ENCODE data around the gene KDM1B.

Gene KDM1B

DNA sequence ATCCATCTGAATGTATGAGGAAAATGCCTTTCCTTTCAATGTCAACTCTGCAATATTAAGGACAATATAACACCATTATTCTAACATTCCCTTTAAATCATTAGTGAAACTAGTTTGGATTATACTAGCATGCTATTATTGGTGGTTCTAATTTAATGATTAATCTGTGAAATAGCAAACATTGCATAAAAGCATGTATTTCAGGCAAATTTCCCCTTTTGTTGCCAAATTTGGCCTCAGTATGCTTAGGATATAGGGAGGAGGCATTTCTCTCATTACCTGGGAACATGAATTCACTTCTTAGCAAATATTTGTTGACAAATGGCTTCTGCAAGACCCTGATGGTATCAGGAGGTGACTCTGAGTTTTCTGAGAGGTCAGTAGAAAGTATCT, 1.9 kb upstream of the KDM1B start:
- peaks cover 3% of the 10 kb centered on the region; the same call in 1 of the 2 replicates for H3K4me1 ChIP-seq (ENCODE audit: control insufficient read depth, insufficient read depth, low read length)
- no peak overlapping the region for H3K27ac ChIP-seq (ENCODE audit: extremely low read depth, low read depth, low read length)
- H3K4me3 ChIP-seq (ENCODE audit: low read depth, low read length), result no peak overlapping the region
- TF ChIP-seq ZNF292 (tag by site-specific recombination; IDR thresholded peaks at IDR 0.05; ENCODE audit: borderline replicate concordance, low read depth) (no peak), MEIS1 (CRISPR knock-in tag; IDR thresholded peaks at IDR 0.05; ENCODE audit: borderline replicate concordance) (no peak), ZNF571 (tag by site-specific recombination; IDR thresholded peaks at IDR 0.05) (no peak), ZNF37A (tag by site-specific recombination; IDR thresholded peaks at IDR 0.05) (no peak), ZNF555 (tag by site-specific recombination; conservative IDR thresholded peaks at IDR 0.05) (no peak), KLF16 (tag by site-specific recombination; IDR thresholded peaks at IDR 0.05) (no peak), ZNF324 (tag by site-specific recombination; IDR thresholded peaks at IDR 0.05) (no peak), ZNF747 (tag by site-specific recombination; IDR thresholded peaks at IDR 0.05) (no peak), ZNF221 (tag by site-specific recombination; IDR thresholded peaks at IDR 0.05; ENCODE audit: borderline replicate concordance) (no peak), ZNF624 (tag by site-specific recombination; IDR thresholded peaks at IDR 0.05) (no peak), KLF9 (tag by site-specific recombination; IDR thresholded peaks at IDR 0.05; ENCODE audit: low read depth) (no peak), MYNN (tag by site-specific recombination; IDR thresholded peaks at IDR 0.05; ENCODE audit: borderline replicate concordance) (no peak), ZNF311 (tag by site-specific recombination; IDR thresholded peaks at IDR 0.05; ENCODE audit: borderline replicate concordance) (no peak)
- ChIA-PET CTCF (interaction anchor here (1.0 kb wide), 1 partner anchor 1188 kb away, joined by 3 read pairs; no protein-coding TSS in a partner anchor), POLR2A (no interaction called here)
- peaks cover 0 to 2% of the 10 kb centered on the region in 2 experiments; a peak in 1 of 3 replicates for H3K36me3 ChIP-seq (ENCODE audit: control insufficient read depth in 2 of 2, insufficient read depth in 1 of 2, low read length in 2 of 2)
- H3K9me3 ChIP-seq (ENCODE audit: control insufficient read depth, insufficient read depth, low read depth, low read length), result no peaks in the 10 kb centered on the region

DNA sequence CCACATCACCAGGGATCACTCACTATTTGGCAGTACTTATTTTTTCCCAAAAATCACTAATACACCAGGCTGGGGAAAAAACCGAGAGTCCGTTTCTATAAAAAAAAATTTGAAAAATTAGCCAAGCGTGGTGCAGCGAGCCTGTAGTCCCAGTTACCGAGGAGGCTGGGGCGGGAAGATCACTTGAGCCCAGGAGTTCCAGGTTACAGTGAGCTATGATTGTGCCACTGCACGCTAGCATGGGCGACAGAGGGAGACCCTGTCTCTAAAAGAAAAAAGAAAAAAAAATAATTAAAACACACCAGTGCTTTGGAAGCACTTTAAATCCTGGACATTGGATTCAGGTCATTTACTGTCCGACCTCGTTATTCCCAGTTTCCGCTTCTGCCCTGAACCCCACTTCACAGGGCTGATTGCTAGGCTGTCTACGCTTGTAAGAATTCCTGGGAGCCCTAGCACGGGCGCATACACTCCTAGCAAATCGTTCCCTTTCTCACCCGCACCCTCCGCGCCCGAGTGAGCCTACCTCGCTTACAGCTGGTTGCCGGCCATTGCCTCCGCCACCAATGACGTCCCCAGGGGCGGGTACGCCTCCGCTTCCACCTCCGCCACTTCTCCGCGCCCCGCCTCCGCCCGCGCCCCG, 594 bp upstream of the KDM1B start, which contains the start of gene TPMT:
Gene TPMT, minus strand, starts transcription at position 571 of the 643 bp plus-strand sequence. CDS start 5,950 bp downstream, outside the sequence.
- Histone ChIP-seq H3K27ac (ENCODE audit: extremely low read depth, low read depth, low read length) (peak within 1 kb of the TSS; percentile 76), H3K4me1 (ENCODE audit: control insufficient read depth, insufficient read depth, low read length) (peaks cover 3% of the 10 kb centered on the region; the same call in 1 of the 2 replicates), H3K36me3 (ENCODE audit: control insufficient read depth in 2 of 2, insufficient read depth in 1 of 2, low read length in 2 of 2) (peaks cover 0 to 3% of the 10 kb centered on the region in 2 experiments; a peak in 1 of 3 replicates), H3K4me3 (ENCODE audit: low read depth, low read length) (peak within 1 kb of the TSS; percentile 93), H3K9me3 (ENCODE audit: control insufficient read depth, insufficient read depth, low read depth, low read length) (no peaks in the 10 kb centered on the region)
- POLR2A ChIA-PET, result interaction anchor here (0.7 to 0.8 kb wide), 3 partner anchors 13 to 232 kb away, joined by 3 read pairs; partner anchors contain the start of gene RNF144B
- CTCF ChIA-PET, result interaction anchor here (0.5 to 1.2 kb wide), 4 partner anchors 103 to 546 kb away, joined by 3 to 5 read pairs (median 4); no protein-coding TSS in a partner anchor
- TF ChIP-seq ZBTB10 (tag by site-specific recombination; IDR thresholded peaks at IDR 0.05) (peak; percentile 75; the same call in 1 of the 2 replicates), EGR2 (tag by site-specific recombination; IDR thresholded peaks at IDR 0.05; ENCODE audit: low read depth) (peak; percentile 96), ZNF362 (tag by site-specific recombination; IDR thresholded peaks at IDR 0.05) (peak; percentile 87; the same call in 1 of the 2 replicates), ZNF692 (tag by site-specific recombination; IDR thresholded peaks at IDR 0.05) (peak; percentile 53; the same call in 1 of the 2 replicates), ZFP69B (tag by site-specific recombination; IDR thresholded peaks at IDR 0.05) (peak; percentile 13; the same call in 1 of the 2 replicates), ZFP37 (tag by site-specific recombination; IDR thresholded peaks at IDR 0.05) (peak; percentile 72), ZNF16 (tag by site-specific recombination; IDR thresholded peaks at IDR 0.05; ENCODE audit: low read depth) (no peak), ZNF394 (tag by site-specific recombination; IDR thresholded peaks at IDR 0.05; ENCODE audit: borderline replicate concordance) (no peak), ZNF558 (tag by site-specific recombination; IDR thresholded peaks at IDR 0.05) (peak; percentile 42; the same call in 1 of the 2 replicates), ZNF510 (tag by site-specific recombination; IDR thresholded peaks at IDR 0.05; ENCODE audit: insufficient replicate concordance) (no peak), ZNF621 (tag by site-specific recombination; IDR thresholded peaks at IDR 0.05) (no peak), ZBTB48 (tag by site-specific recombination; IDR thresholded peaks at IDR 0.05) (peak; percentile 86), ZBTB17 (tag by site-specific recombination; IDR thresholded peaks at IDR 0.05) (peak; percentile 84)
